ENCODE results near the gene KIF16B.

The KIF16B gene

GRCh38 chr20:16283307-16283706, 289.9 kb downstream of the KIF16B start:
- no peak for TF ChIP-seq CTCF (IDR thresholded peaks at IDR 0.05)

DNA sequence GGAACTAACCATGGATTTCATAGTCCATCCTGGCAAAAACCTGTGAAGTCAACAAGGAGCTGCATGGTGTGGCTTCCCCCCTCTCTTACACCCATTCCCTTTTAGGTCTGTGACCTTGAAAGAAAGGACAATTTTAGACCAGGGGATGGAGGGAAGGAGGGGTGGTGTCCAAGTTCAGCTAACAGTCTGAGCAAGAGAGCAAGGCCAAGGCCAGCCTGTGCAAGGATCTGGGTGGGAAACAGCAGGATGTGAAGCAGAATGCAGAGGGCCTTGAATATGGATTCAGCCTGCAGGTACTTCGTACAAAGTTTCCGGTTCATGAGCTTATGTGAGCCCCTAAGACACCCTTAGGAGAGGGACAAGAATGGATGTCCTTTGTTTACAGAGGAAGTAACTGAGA, 293.0 kb downstream of the KIF16B start:
- no peak for TF ChIP-seq CTCF (IDR thresholded peaks at IDR 0.05)

- no peak for TF ChIP-seq CTCF (IDR thresholded peaks at IDR 0.05)
These were observed 293.9 kb downstream of the KIF16B start for GRCh38 chr20:16279320-16279719.

DNA sequence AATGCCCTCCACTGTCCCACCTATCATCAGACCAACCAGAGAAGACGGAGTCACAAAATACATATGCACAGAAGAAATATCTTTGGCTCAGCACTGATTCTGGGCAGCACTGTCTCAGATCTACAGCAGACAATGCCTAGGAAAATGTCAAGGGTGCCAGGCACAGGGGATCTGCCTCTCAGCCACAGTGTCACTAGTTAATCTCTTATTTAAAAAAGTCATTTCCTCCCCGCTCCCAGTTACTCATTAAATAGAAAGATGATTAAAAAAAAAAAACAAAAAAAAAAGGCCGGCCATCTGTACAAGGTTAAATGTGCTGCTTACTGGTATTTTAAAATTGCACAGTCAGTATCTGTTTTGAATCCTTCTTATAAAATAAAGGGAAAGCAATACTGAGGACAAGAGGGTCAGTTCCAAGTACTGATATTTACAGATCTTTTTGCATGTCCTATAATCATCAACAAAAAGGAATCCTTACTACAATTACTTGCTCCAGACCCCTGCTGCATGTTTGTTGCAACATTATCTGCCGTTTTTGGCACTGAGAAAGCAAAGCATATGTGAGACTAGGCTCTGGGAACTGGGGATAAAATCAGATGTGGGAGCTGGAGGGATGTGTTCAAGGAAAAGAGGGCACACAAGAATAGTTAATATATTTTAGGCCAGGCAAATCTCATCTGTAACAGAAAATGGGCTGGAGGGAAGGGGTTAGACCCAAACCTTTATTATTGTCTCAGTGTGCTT, 299.3 kb downstream of the KIF16B start:
- TF ChIP-seq CTCF (IDR thresholded peaks at IDR 0.05), result no peak

- no peak for TF ChIP-seq CTCF (IDR thresholded peaks at IDR 0.05)
These were observed 300.4 kb downstream of the KIF16B start for GRCh38 chr20:16272780-16273360.

DNA sequence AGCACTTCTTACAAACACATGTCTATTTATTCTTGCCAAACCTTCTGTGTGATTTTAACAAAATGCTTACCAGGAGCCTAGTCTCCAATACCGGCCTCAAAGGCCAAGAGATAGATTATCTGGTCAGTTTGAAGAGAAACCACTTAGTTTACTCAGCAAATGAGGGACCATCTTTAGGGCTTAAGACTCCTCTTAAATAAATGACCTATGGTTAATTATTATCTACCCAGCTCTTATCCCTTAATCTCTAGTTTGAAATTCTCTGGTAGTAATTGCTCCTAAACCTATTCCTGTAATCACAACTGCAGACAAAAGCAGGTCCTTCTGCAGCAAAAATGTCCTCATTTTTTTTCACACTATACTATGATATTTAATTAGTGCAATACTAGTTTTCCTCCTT, 301.8 kb downstream of the KIF16B start:
- no peak for TF ChIP-seq CTCF (IDR thresholded peaks at IDR 0.05)

DNA sequence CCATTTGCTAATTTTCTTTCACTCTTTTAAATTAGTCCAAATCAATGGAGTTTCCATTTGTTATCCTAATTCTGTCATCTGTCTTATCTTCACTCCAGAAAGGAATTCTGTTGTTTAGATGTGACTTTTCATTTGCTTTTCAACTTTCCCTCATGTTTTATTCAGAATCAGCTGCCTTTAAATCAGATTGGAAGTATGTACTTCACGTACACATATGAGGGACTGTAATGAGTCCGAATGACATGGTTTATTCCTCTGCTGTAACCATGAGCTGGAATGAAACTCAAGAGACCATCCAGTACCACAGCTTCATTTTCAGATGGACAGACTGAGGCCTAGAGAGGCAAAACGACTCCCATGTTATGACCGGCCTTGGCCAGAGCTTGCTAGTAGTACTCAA, 302.3 kb downstream of the KIF16B start:
- no peak for TF ChIP-seq CTCF (IDR thresholded peaks at IDR 0.05)

Data from LNCAP (cell line).